Effector CD8-positive, alpha-beta T cell (primary cell): Measurements from ENCODE around the gene PHKB.

Experiments used
- DNase-seq: peaks from one replicate; lab custom pipeline; 2025; lab: John Stamatoyannopoulos, UW

Gene PHKB

DNA sequence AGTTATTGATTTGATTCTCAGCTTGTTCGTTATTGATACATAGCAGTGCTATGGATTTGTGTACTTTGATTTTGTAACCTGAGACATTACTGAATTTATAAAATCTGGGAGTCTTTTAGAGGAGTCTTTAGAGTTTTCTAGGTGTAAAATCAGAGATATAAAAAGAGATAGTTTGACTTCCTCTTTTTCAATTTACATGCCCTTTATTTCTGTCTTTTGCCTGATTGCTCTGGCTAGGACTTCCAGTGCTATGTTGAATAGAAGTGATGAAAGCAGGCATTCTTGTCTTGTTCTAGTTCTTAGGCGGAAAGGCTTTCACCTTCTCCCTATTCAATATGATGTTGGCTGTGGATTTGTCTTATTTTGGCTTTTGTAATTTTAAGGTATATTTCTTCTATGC is 106.2 kb downstream of the PHKB start:
- DNase-seq, result no peak

DNA sequence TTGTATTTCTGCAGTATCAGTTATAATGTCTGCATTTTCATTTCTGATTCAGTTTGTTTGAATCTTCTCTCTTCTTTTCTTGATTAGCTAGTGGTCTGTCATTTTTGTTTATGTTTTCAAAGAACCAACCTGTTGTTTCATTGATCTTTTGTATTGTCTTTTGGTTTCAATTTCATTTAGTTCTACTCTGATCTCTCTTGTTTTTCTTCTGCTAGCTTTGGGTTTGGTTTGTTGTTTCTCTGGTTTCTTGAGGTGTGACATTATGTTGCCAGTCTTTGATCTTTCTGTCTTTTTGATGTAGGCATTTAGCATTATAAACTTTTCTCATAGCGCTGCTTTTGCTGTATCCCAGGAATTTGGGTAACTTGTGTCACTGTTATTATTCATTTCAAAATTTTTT is 107.2 kb downstream of the PHKB start:
- no peak for DNase-seq

DNA sequence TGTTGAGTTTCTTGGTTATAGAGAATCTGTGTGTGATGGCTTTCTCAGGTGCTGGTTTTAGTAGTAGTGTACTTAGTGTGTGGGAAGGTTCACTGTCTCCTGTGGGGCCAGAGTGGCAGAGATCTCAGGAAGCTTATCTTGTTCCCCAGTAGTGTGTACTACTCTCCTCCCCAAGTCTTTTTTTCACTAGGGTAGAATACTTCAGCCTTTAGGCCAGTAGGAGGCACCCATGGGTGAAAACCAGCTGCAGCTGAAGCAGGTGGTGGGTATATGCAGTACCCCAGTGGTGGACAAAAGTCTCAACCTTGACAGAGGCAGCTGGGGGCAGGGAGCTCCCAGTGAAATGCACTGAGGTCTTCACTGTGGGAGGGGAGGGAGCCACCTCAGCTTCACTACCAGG is 109.9 kb downstream of the PHKB start:
- DNase-seq, result no peak

DNA sequence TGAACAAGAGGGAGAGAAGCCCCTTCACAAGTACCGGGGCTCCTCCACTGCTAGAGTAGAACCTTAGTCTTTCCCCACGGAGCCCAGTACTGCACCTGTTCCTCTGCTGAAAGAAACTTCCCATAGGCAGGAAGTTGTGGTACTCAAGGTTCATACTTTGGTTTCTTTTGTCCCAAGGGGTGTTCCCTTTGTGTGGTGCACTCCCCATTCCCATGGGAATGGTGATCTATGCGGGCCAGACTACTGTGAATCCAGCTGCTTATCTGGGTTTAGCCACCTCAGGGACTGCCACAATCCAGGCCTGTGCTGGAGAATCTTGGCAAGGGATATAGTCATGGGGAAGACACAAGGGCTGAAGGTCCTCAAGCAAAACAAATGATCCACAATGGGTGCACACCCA is 110.6 kb downstream of the PHKB start:
- no peak for DNase-seq

DNA sequence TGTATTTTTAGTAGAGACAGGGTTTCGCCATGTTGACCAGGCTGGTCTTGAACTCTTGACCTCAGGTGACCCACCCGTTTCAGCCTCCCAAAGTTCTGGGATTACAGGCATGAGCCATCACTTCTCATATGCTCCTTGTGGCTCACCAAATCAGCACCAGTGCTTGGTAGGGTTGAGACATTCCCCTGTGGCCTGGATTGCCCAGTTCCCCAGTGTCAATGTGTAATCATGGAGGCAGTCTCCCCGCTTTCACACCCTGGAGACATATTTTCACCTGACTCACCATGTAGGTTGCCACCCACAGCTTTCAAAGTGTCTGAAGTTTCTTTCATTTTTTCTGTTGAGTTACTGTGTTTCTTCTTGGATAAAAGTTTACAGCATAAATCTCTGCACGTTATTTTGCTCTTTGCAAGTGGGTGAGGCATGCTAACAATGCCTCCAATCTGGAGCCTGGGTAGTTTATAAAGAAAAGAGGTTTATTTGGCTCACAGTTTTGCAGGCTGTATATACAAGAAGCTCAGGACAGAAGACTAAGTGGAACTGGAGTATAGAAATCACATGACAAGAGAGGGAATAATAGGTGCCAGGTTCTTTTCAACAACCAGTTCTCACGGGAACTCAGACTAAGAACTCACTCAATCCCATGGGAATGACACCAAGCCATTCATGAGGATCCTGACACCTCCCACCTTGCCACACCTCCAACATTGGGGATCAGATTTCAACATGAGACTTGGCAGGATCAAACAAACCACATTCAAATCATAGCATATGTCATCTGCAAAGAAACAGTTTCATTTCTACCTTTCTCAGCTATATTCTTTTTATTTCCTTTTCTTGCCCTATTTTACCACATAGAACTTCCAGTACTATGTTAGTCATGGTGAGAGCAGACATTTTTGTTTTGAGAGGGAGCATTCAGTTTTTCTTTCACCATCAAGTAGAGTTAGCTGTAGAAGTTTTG is 113.2 kb downstream of the PHKB start:
- DNase-seq, result no peak

DNA sequence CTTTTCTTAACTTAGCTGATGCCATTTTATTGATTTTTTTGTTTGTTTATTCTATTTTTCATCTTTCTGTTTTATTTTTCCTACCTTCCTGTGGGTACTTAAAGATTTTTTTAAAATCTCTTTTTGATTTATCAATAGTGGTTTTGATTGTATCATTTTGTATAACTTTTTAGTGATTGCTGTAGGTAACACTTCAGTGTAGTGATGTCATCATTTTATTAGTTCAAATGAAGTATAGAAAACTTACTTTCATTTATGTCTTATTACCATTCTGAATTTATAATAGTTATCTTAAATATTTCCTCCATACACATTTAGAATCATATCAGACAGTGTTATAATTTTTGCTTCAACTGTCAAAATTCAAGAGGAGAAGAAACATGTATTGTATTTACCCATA is 115.9 kb downstream of the PHKB start:
- DNase-seq, result no peak

DNA sequence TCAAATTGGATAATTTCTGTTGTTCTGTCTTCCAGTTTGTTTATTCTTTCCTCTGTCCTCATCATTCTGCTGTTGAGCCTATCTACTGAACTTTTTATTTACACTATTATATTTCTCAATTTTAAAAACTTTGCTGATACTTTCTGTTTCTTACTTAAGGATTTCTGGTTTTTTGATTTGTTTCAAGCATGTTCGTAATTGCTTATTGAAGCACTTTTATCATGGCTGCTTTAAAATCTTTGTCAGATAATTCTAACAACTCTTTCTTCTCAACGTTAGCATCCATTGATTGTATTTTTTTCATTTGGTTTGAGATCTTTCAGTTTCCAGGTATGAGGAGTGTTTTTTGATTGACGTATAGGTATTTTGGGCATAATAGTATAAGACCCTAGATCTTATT is 116.9 kb downstream of the PHKB start:
- no peak for DNase-seq

DNA sequence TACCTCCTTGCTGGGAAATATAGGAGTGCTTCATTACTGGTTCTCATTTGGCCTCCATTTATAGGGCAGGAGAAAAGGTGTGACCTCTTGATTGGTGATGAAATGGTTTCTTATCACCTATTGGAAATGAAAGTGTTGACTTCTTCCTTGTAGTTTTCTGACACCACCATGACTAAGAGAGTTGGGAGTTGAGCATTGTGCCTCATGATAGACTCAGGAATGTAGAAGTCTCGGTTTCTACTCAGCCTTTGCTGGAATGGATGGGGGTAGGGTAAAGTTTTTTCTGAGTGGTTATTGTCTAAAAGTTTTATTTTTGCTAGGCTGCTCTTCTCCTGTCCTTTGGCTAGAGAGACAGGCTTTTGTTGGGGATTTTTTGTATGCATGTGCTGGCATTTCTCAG is 117.4 kb downstream of the PHKB start:
- DNase-seq, result no peak

DNA sequence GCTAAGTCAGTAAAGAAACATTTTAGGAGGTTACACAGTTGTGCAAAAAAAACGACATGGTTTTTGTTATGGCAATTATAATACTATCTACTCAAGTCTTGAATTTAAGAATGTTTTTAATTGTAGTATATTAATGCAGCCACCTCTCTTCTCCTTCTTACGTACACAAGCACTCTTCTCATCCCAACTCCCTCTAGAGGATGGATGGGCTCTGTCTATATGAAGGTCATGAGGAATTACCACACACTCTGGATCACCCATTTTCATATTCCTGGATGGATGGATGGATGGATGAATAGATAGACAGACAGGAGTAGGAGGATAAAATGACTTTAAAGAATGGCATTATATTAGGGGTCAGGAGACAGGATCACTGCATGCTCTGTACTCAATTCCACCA is 120.0 kb downstream of the PHKB start:
- DNase-seq, result no peak

DNA sequence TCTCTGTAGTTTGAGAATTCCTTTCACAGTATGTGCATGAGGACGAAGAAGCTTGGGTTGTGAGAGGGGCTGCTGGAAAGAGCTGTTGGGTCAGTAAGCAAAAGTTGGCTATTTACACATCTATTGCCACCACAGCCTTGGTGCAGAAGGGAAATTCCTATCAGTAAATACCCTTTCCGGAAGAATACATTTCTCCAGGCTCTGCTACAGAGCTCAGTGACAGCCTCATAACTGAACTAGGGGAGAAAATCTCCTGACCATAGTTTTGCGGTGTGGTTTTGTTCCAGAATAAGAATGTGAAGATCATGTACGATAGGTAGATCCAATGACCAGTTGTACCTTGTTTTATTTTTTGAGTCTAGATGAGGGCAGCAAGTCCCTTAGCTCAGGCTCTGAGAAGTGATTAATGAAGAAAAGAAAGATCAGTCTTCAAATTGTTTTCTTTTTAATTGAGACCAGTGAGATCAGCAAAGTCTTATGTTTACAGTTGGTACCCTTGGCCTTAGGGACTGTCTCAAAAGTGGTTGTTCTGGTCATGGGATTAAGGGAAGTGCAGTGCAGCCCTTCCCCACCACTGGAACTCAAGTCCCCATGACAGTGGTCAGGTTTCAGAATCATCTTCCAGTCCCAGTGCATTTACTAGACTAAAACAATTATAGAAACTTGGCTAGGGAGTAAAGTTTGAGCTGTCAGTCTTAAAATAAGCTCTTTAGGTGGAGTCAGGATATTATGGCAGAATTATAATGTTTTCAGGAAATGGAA is 123.5 kb downstream of the PHKB start:
- no peak for DNase-seq

DNA sequence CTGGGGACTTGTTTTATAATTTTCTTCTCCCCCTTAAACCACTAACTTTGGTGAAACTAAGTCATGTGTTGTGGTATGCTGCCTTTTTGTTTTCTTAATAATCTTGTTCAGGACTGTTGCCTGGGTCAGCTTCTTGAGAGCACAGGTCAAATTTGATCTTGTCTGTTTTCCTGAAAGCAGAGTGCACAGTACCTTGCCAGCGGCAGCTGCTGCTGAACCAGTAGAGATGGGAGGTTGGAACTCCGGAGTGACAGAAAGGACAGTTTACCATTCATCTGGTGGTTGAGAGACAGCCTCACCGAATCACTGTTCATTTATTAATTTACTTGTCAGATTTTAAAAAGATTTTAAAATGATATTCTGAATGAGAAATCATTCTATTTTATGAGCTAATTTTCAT is 125.0 kb downstream of the PHKB start:
- DNase-seq, result no peak

DNA sequence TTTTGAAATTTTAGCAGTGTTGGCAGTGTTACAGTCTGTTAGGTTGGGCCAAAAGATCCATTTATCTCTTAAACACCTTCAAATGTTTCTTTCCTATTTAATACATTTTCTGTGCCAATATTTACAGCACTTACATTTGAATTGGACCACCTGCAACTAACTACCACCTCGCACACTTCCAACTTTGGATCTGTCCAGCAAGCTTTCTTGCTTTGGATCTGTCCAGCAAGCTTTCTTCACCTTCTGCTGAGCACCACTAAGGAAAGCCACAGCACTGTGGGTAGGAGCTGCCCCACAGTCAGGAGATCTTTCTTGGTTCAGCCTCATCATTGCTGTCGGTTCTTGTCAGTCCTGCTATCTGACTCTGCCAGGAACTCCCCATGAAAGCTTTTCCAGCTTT is 129.3 kb downstream of the PHKB start:
- no peak for DNase-seq

DNA sequence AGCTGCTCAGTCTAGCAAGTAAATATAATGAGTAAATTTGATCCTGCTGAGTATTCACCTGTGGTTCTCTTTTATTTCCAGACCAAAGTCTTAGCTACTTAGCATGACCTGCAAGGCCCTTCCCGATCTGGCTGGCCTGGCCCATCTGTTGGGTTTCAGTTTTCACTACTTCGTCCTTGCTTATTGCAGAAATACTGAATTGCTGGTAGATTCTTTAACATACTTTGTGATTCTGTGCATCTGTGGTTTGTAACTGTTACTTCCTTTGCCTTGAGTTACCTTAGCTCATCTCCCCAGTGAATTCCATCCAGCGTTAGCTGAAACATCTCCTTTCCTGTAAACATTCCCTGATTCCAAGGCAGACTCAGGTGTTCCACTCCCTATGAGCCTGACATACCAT is 131.1 kb downstream of the PHKB start:
- no peak for DNase-seq

DNA sequence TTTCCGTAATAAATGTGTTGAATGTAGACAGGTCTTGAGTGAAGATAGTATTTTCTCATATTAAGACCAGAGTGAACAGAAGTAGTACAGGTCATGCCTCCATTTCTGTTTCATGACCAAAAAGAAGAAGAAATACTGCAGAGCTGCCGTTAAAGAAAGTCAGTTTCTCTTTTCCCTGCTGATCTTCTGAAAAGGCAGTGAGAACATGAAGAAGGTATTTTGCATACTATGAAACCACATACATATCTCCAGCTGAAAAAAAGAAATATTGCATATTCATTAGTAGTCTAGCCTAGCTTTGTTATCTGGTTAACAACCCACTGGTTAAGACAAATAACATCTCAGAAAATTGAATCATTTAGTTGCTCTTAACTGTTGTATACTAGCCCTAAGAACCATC is 138.4 kb downstream of the PHKB start:
- DNase-seq, result no peak

DNA sequence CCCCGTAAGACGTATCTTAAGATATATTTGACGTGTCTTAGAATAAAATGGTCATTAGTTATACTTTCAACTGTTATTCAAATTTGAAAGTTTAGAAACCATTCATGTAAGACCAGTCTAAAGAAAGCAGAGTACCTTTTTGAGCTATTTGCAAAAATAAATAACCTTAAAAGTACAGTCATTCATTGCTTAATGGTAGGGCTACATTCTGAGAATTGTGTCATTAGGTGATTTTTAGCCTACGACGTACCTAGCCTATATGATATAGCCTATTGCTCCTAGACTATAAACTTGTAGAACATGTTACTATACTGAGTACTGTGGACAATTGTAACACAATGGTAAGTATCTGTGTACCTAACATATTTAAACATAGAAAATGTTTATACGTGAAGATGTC is 139.2 kb downstream of the PHKB start:
- DNase-seq, result no peak

DNA sequence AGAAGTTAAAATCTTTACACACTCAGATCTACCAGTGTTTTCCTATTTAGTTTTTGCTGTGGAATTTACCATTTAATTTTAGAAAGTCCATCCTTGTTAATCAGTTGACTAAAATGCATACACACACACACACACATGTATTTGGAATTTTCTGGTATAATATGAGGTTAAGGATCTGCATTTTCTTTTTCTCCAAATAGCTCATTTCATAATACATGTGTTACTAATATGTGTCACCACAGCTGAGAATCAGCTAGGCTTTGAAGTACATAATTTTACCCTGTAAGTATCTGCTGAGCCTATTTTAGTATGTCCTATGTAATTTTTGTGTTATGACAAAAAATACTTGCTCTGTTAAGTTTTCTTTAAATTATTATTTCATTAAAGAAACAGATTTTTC is 143.2 kb downstream of the PHKB start:
- DNase-seq, result no peak

DNA sequence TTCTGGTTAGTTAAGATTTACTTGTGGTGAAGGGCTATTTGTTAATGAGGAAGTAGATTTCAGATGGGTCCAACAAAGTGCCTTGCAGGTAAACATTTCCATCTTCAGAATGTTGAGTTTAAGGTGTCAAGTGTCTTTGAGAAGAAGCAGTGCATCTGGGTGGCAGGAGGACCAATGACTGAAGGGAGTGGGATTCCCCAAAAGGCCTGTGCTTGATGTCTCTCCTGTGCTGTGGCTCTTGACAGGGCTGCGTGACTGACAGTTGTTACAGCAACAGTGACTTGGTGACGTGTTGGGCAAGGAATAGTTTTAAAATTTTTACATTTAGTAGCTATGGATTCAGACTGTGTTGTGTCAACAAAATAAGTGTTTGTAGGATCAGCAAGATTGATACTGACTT is 149.9 kb downstream of the PHKB start:
- DNase-seq, result no peak

DNA sequence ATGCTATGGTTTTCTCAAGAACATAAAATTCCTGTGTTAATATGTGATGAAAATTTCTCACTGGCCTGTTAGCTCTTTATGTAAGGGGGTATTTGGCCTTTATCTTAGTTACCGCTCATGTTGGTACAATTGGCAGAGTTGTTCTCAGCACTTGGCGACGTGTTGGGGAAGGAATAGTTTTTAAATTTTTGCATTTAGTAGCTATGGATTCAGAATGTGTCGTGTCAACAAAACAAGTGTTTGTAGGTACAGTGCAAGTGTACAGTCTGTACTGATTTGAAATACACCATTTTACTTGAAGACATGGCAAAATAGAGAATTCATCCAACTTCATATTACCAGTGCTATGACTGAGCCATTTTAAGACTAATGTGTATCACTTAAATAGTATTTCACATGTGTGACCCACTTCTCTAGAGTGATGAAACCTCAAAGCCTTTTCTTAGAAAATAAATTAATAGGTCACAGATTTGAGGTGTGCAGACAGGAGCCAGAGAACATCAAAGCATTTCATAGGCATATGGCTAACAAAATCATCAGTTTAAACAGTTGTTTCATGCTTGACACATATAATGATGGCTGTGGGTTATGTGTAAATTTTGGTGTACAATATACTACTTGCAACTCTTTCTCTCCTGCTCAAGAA is 150.8 kb downstream of the PHKB start:
- DNase-seq, result no peak

DNA sequence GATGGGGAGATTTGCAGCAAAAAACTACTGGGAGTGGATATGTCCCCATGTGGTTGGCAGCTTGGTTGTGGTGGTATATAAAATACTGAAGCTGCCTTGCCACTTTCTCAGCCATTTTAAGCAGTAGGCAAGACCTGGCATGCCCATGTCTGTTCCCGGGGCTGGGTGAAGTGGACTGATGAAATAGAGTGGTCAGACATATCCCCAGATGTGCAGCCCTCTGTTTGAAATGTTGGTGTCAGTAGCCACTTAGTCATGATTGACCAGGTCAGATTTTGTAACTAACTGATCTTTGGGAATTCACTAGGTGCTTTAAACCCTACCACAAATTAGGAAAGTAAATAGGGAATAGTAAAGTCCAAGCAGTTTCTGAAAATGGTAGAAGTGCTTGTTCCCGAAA is 151.6 kb downstream of the PHKB start:
- no peak for DNase-seq

DNA sequence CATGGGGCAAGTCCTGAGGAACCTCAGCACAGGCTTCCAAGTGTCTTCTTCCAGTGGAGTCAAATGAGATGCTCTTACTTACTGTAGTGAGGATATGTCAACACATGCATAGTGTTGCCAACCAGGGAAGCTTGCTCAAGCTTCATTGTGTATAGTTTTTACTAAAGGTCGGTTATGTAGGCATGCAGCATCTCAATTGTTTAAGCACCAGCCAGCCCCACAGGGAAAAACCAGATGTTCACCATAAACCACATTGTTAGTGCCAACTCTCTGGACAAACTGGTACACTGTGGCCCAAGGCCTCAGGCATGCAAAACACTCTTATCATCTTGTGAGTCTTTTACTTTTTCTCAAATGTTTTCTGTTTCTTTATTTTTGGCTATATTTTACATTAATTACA is 152.1 kb downstream of the PHKB start:
- no peak for DNase-seq

DNA sequence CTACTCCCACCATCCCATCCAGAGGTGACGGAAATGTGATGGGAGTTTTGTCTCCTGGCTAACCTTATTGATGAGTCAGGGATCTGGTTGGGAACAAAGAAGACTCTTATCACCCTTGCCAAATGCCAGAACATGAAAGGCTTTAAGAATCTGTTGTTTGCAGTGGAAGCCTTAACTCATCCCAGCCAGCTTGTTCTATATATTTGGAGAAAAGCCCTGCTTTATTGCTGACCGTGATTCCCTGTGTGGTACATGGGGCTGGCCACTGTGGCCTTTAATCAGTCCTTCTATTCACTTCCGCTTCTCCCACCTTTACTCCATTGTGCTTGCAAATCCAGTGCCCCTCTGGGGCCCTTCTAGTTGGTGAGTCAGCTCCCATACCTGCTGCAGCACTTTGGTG is 156.6 kb downstream of the PHKB start:
- DNase-seq, result no peak

DNA sequence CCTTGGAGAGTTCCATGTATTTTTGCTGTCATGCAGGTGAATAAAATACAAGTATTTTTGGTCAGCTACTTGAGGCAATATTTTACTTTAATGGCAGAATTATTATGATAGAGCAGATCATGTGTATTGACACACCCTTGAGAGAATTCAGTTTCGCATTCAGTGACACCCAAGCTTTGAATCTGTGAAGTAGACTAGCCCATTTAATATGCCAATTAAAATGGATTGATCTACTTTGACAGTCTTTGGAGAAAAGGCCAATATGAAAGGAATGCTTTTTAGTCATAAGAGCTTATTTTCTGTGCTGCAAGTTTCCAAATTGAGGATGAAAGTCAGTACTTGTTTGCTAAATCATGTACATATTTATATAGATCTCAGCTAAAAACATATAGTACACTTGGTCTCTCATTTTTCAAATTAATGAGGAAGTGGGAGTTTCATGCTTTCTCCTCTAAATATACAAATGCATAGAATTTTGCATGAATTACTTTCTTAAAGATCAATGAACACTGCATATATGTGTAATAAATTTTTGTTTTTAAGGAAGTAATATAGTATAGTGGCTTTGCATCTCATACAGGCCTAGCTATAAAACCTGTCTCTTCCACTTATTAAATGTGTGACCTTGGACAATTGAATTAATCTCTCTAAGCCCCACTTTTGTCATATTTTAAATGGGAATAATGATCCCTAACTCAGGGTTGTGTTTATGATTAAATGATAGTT is 161.5 kb downstream of the PHKB start:
- DNase-seq, result no peak
